WTC11 (cell line): ENCODE results near the gene TIMP2. TPM values are rescaled to one million over a fixed set of nuclear protein-coding genes. Genes with fewer than 3 reads are reported as not detected.
"Not testable (repeated sequence)": the region's sequence is repeated elsewhere in the genome, so short reads cannot be mapped to it uniquely, and the experiment has no call there.

Source experiments
- ATAC-seq: fragments of 200-7000 bp; cut with Tn5 transposase; 2 replicates; pipeline ENCODE4 v1.10.0; 2021; ENCODE audit warnings: mild to moderate bottlenecking, moderate library complexity
- CTCF ChIA-PET: fragments of 300-600 bp; sonication (Branson Sonifier 250); formaldehyde crosslinking; loops from one replicate; lab custom pipeline; 2021; ENCODE audit warnings: antibody characterized with exemption; lab: Charles Lee
- POLR2A ChIA-PET: fragments of 350-600 bp; sonication (Branson Sonifier 250); formaldehyde crosslinking; loops from one replicate; lab custom pipeline; 2021; ENCODE audit warnings: antibody characterized with exemption; lab: Charles Lee
- DNase-seq: peaks from one replicate; pipeline ENCODE4 v3.0.0; 2021; ENCODE audit warnings: low spot score
- H3K27ac Mint-ChIP-seq: 2 replicates; pipeline ENCODE4 v1.8.0; 2021; ENCODE audit warnings: mixed read lengths
- H3K27me3 Mint-ChIP-seq: 2 replicates; pipeline ENCODE4 v1.8.0; 2021; ENCODE audit warnings: low read depth, mild to moderate bottlenecking, moderate library complexity, mixed read lengths
- H3K36me3 Mint-ChIP-seq: 2 replicates; pipeline ENCODE4 v1.8.0; 2021; ENCODE audit warnings: mixed read lengths
- H3K4me1 Mint-ChIP-seq: 2 replicates; pipeline ENCODE4 v1.8.0; 2022; ENCODE audit warnings: mixed read lengths
- H3K4me3 Mint-ChIP-seq: 2 replicates; pipeline ENCODE4 v1.8.0; 2021; ENCODE audit warnings: mild to moderate bottlenecking, moderate library complexity, mixed read lengths
- H3K9me3 Mint-ChIP-seq: 2 replicates; pipeline ENCODE4 v1.8.0; 2021; ENCODE audit warnings: mixed read lengths
- ATF1 ChIP-seq: sonication (generic); formaldehyde crosslinking; IDR thresholded peaks from 2 replicates; pipeline ENCODE4 v1.8.1; 2023; ENCODE audit warnings: mild to moderate bottlenecking, moderate library complexity, missing genetic modification reagents
- ATF2 ChIP-seq: sonication (generic); formaldehyde crosslinking; IDR thresholded peaks from 2 replicates; pipeline ENCODE4 v1.8.1; 2022; ENCODE audit warnings: low read depth, missing genetic modification reagents, borderline replicate concordance
- FOXK1 ChIP-seq: sonication (generic); formaldehyde crosslinking; IDR thresholded peaks from 2 replicates; pipeline ENCODE4 v1.8.0; 2022; ENCODE audit warnings: mild to moderate bottlenecking, moderate library complexity, missing genetic modification reagents
- GTF2I ChIP-seq: fragments of 250-450 bp; sonication (Bioruptor Pico); conservative IDR thresholded peaks from 2 replicates; pipeline ENCODE4 v1.4.0; 2021; ENCODE audit warnings: mild to moderate bottlenecking
- MAX ChIP-seq: sonication (generic); formaldehyde crosslinking; IDR thresholded peaks from 2 replicates; pipeline ENCODE4 v1.8.0; 2022; ENCODE audit warnings: mild to moderate bottlenecking, missing genetic modification reagents
- NR1H2 ChIP-seq: sonication (generic); formaldehyde crosslinking; IDR thresholded peaks from 2 replicates; pipeline ENCODE4 v1.9.0; 2021; ENCODE audit warnings: mild to moderate bottlenecking, moderate library complexity, missing genetic modification reagents
- PREB ChIP-seq: sonication (generic); formaldehyde crosslinking; IDR thresholded peaks from 2 replicates; pipeline ENCODE4 v1.8.1; 2022; ENCODE audit warnings: mild to moderate bottlenecking, missing genetic modification reagents, moderate library complexity, borderline replicate concordance
- SP1 ChIP-seq: sonication (generic); formaldehyde crosslinking; conservative IDR thresholded peaks from 2 replicates; pipeline ENCODE4 v1.8.1; 2022; ENCODE audit warnings: missing genetic modification reagents
- TEAD1 ChIP-seq: sonication (generic); formaldehyde crosslinking; IDR thresholded peaks from 2 replicates; pipeline ENCODE4 v1.8.0; 2022; ENCODE audit warnings: mild to moderate bottlenecking, missing genetic modification reagents
- TEAD4 ChIP-seq: sonication (generic); formaldehyde crosslinking; IDR thresholded peaks from 2 replicates; pipeline ENCODE4 v1.8.0; 2022; ENCODE audit warnings: mild to moderate bottlenecking, missing genetic modification reagents
- USF1 ChIP-seq: sonication (generic); formaldehyde crosslinking; IDR thresholded peaks from 2 replicates; pipeline ENCODE4 v1.8.0; 2022; ENCODE audit warnings: mild to moderate bottlenecking, missing genetic modification reagents
- ZNF219 ChIP-seq: sonication (generic); formaldehyde crosslinking; IDR thresholded peaks from 2 replicates; pipeline ENCODE4 v1.8.0; 2023; ENCODE audit warnings: missing genetic modification reagents, mild to moderate bottlenecking, borderline replicate concordance
- ZNF317 ChIP-seq: sonication (generic); formaldehyde crosslinking; IDR thresholded peaks from 2 replicates; pipeline ENCODE4 v1.8.1; 2023; ENCODE audit warnings: low read depth, mild to moderate bottlenecking, moderate library complexity, missing genetic modification reagents, borderline replicate concordance
- ZNF423 ChIP-seq: fragments of 250-450 bp; sonication (Bioruptor Pico); IDR thresholded peaks from 2 replicates; pipeline ENCODE4 v2.1.2; 2022; ENCODE audit warnings: mild to moderate bottlenecking, moderate library complexity
- ZNF671 ChIP-seq: fragments of 250-450 bp; sonication (Bioruptor Pico); IDR thresholded peaks from 2 replicates; pipeline ENCODE4 v1.8.0; 2021; ENCODE audit warnings: mild to moderate bottlenecking
- ZSCAN18 ChIP-seq: fragments of 250-450 bp; sonication (Bioruptor Pico); IDR thresholded peaks from 2 replicates; pipeline ENCODE4 v2.1.2; 2022; ENCODE audit warnings: mild to moderate bottlenecking, moderate library complexity
- total RNA-seq: library from RNA; stranded (reverse); gene quantifications from 3 replicates; pipeline ENCODE4 v1.2.3, GENCODE V29; 2021

TIMP2 gene
- total RNA-seq, 1 experiment from 2014 or later: 37.1 TPM

GRCh38 chr17:78912082-78912481, 13.1 kb downstream of the TIMP2 start (continued):
- no peak for TF ChIP-seq USF1

GRCh38 chr17:78911543-78911942, 13.6 kb downstream of the TIMP2 start:
- CTCF ChIA-PET, POLR2A ChIA-PET: not testable (repeated sequence)

GRCh38 chr17:78910497-78911284, 14.5 kb downstream of the TIMP2 start:
- no peak for DNase-seq
- no peaks in the 10 kb centered on the region for H3K9me3 Mint-ChIP-seq
- no peak overlapping the region for H3K4me3 Mint-ChIP-seq
- POLR2A ChIA-PET: no interaction called here
- CTCF ChIA-PET: interaction anchor here (1.1 kb wide), 1 partner anchor 61 kb away, joined by 3 read pairs; no protein-coding TSS in a partner anchor
- H3K27ac Mint-ChIP-seq: peak overlapping the region; percentile 28; the same call in 1 of the 2 replicates
- H3K27me3 Mint-ChIP-seq: no peaks in the 10 kb centered on the region
- H3K4me1 Mint-ChIP-seq: peaks cover 8% of the 10 kb centered on the region
- H3K36me3 Mint-ChIP-seq: peaks cover 2% of the 10 kb centered on the region; the same call in 1 of the 2 replicates
- TF ChIP-seq ATF1 (CRISPR knock-in tag): no peak
- TF ChIP-seq FOXK1 (CRISPR knock-in tag): no peak
- TF ChIP-seq ZNF671 (CRISPR knock-in tag): no peak
- no peak for TF ChIP-seq MAX (CRISPR knock-in tag)
- no peak for TF ChIP-seq ZNF219 (CRISPR knock-in tag)
- no peak for TF ChIP-seq ZNF317 (CRISPR knock-in tag)
- no peak for TF ChIP-seq ZSCAN18 (CRISPR knock-in tag)
- TF ChIP-seq NR1H2: no peak
- no peak for TF ChIP-seq TEAD1 (CRISPR knock-in tag)
- TF ChIP-seq TEAD4: no peak
- TF ChIP-seq PREB (CRISPR knock-in tag): no peak
- TF ChIP-seq ATF2 (CRISPR knock-in tag): no peak
- TF ChIP-seq SP1 (CRISPR knock-in tag): no peak
- no peak for TF ChIP-seq ZNF423
- no peak for TF ChIP-seq GTF2I
- no peak for ATAC-seq

More at GRCh38 chr17:78911543-78911942, 13.6 kb downstream of the TIMP2 start:
- not testable (repeated sequence) for H3K4me3 Mint-ChIP-seq, H3K27me3 Mint-ChIP-seq, H3K27ac Mint-ChIP-seq, ATAC-seq, H3K36me3 Mint-ChIP-seq, H3K9me3 Mint-ChIP-seq, DNase-seq
- H3K4me1 Mint-ChIP-seq: peaks cover 16% of the 10 kb centered on the region
